ENCODE measurements around the gene AKAP13. TPM values are rescaled to one million over a fixed set of nuclear protein-coding genes. Genes with fewer than 3 reads are reported as not detected.
"Not testable (repeated sequence)": the region's sequence is repeated elsewhere in the genome, so short reads cannot be mapped to it uniquely, and the experiment has no call there.

The AKAP13 gene
- total and polyA plus RNA-seq, 2 of the 8 experiments (the other 6 are each of a cell fraction or from before 2014, with no cell fraction given), result 14.0 to 46.2 TPM

DNA sequence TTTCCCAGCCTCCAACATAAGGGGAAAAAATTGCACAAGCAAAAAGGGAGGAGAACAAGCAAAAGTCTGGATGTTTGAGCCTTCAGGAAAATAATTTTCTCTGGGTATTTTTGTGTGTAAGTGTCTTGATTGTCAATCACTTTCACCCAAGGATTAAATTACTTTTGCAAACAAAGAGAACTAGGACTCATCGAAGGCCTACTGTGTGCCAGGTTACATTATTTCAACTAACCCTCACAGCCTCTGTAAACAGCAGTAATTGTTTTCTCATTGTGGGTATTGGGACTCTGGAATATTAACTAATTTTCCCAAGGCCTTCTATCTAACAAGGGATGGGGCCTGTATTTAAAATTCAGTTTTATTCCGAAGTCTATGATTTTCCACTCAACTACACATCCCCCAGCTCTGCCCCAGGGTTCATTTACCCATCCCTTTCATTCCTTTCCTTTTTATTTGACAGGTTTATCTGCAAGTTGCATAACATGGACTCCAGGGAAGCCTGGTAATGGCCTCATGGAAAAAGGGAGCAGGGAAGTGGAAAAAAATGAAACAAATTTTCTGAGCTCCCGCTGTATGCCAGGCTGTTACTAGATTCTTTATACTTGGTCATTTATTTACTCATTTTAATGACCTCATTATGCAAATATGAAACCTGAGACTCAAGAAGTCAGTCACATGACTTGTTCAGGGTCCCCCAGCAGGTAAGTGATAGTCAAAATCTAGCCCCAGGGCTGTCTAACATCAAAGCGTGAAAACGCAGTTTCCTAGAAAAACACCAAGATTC is 32.9 kb upstream of the AKAP13 start:
- H4K91ac ChIP-seq (replicated peaks; ENCODE audit: insufficient read length, low read length); CTCF ChIA-PET (ENCODE audit: partially characterized antibody); H2AK5ac ChIP-seq (ENCODE audit: low read depth, low read length); H3K4me1 ChIP-seq (replicated peaks in 1 of 4; ENCODE audit: control insufficient read depth in 3 of 4, insufficient read depth in 4 of 4, low read length in 3 of 4); H3K36me3 ChIP-seq (ENCODE audit: control insufficient read depth in 2 of 4, insufficient read depth in 4 of 4, low read length in 3 of 4); DNase-seq (ENCODE audit: low read depth in 1 of 2, low spot score in 2 of 2); H3K18ac ChIP-seq (ENCODE audit: extremely low read depth, low read length); H4K5ac ChIP-seq (ENCODE audit: insufficient read length, low read depth, low read length); H3K4me3 ChIP-seq (ENCODE audit: extremely low read depth in 1 of 4, insufficient read depth in 2 of 4, low read depth in 3 of 4, low read length in 4 of 4); H3K27me3 ChIP-seq (replicated peaks in 1 of 4; ENCODE audit: control insufficient read depth in 3 of 4, extremely low read depth in 1 of 4, insufficient read depth in 3 of 4, low read length in 3 of 4); H2BK120ac ChIP-seq (replicated peaks; ENCODE audit: low read depth, low read length); H2BK20ac ChIP-seq (ENCODE audit: low read length); FAIRE-seq; H3K23ac ChIP-seq (ENCODE audit: insufficient read length); H3K27ac ChIP-seq (ENCODE audit: low read depth, low read length); H3K4ac ChIP-seq (replicated peaks; ENCODE audit: insufficient read length, low read depth, low read length); H3K14ac ChIP-seq (ENCODE audit: insufficient read length); H3K9me3 ChIP-seq (ENCODE audit: insufficient read depth in 2 of 2, low read depth in 1 of 2, low read length in 1 of 2); H2AFZ ChIP-seq (ENCODE audit: low read length); H2BK5ac ChIP-seq (ENCODE audit: low read depth, low read length); H3K23me2 ChIP-seq (ENCODE audit: low read depth, low read length); H2BK12ac ChIP-seq (ENCODE audit: low read depth, low read length); H3K79me2 ChIP-seq (ENCODE audit: control insufficient read depth in 1 of 2, insufficient read depth in 2 of 2, low read length in 2 of 2); H4K8ac ChIP-seq (ENCODE audit: extremely low read depth, insufficient read depth, low read length); POLR2A ChIA-PET (ENCODE audit: partially characterized antibody); H3K9ac ChIP-seq (replicated peaks in 1 of 4; ENCODE audit: extremely low read depth in 1 of 4, low read depth in 3 of 4, low read length in 3 of 4); H4K20me1 ChIP-seq (replicated peaks in 1 of 2; ENCODE audit: control insufficient read depth in 1 of 2, insufficient read depth in 2 of 2, low read length in 2 of 2); H3K4me2 ChIP-seq (ENCODE audit: insufficient read depth in 1 of 2, low read depth in 2 of 2, low read length in 2 of 2); H3K56ac ChIP-seq (replicated peaks; ENCODE audit: insufficient read length, low read depth, low read length); H2BK15ac ChIP-seq (ENCODE audit: low read length); H3K79me1 ChIP-seq (ENCODE audit: low read depth, low read length): not testable (repeated sequence)
- WGBS, 2 experiments (ENCODE audit: extremely low coverage in 1 of 2, insufficient coverage in 1 of 2, insufficient read length in 1 of 2, insufficient replicate concordance in 2 of 2, low coverage in 1 of 2, low lambda C conversion rate in 2 of 2, missing lambda C conversion rate in 1 of 2), result 83% methylated on average over 5 of the region's 5 CpGs; no CpG with 5 or more reads in 1 of the 2 experiments

Measured in H1 (cell line).